Thyroid gland (tissue), 4 donors: ENCODE results near the gene LEUTX. TPM values are rescaled to one million over a fixed set of nuclear protein-coding genes. Genes with fewer than 3 reads are reported as not detected.
"Not testable (repeated sequence)": the region's sequence is repeated elsewhere in the genome, so short reads cannot be mapped to it uniquely, and the experiment has no call there.

Experiments
- DNase-seq, 2 donors: peaks; one replicate each; pipeline ENCODE4 v3.0.0-alpha.2; 2019
- H3K27ac ChIP-seq, 3 donors: fragments of 200-600 bp; sonication (generic); 1 replicate in 2 of 3; 2 replicates in 1 of 3; pipeline ENCODE4 v1.5.1; 2016 to 2019; ENCODE audit warnings: mild to moderate bottlenecking in 1 of 3, moderate library complexity in 1 of 3
- H3K27me3 ChIP-seq: fragments of 200-600 bp; sonication (generic); one replicate; pipeline ENCODE4 v1.5.1; 2019
- H3K36me3 ChIP-seq, 2 donors: fragments of 200-600 bp; sonication (generic); one replicate each; pipeline ENCODE4 v1.5.1; 2016 to 2019
- H3K4me1 ChIP-seq, 2 donors: fragments of 200-600 bp; sonication (generic); one replicate each; pipeline ENCODE4 v1.5.1; 2017 to 2019
- H3K4me3 ChIP-seq, 3 donors: fragments of 200-600 bp; sonication (generic); replicated peaks in 1 of 3; 1 replicate in 2 of 3; 2 replicates in 1 of 3; pipeline ENCODE4 v1.5.1; 2016; ENCODE audit warnings: mild to moderate bottlenecking in 1 of 3
- H3K9me3 ChIP-seq: fragments of 200-600 bp; sonication (generic); one replicate; pipeline ENCODE4 v1.5.1; 2017
- CTCF ChIP-seq, 6 experiments: fragments of 200-600 bp in 3 of 6; fragments of 450-650 bp in 3 of 6; sonication (generic) in 3 of 6; IDR thresholded peaks; one replicate each; pipeline ENCODE4 v1.5.1; 2016 to 2019; ENCODE audit warnings: antibody characterized with exemption in 6 of 6, mild to moderate bottlenecking in 2 of 6, inconsistent platforms in 1 of 6, moderate library complexity in 1 of 6
- POLR2A ChIP-seq, 2 donors: fragments of 450-650 bp; IDR thresholded peaks; one replicate each; pipeline ENCODE4 v1.6.1; 2017; ENCODE audit warnings: antibody characterized with exemption in 2 of 2, mild to moderate bottlenecking in 2 of 2, moderate library complexity in 1 of 2
- WGBS, 2 donors: methylation state at CpG; one replicate each; pipeline ENCODE4 v1.1.5; 2017; 5-methylcytosine and 5-hydroxymethylcytosine counted together
- intact Hi-C: fragments of 100-400 bp; cut with DNase I; formaldehyde crosslinking; loops from one replicate; pipeline ENCODE4 v1.15.1; 2023
- total RNA-seq, 4 donors: library from RNA; depleted of rRNA; stranded (reverse); fragments of >200 nt; gene quantifications; one replicate each; pipeline ENCODE4 v1.2.3, GENCODE V29; 2016

Gene LEUTX
- total RNA-seq, 4 donors from 2014 or later, result not detected

GRCh38 chr19:39807846-39808364 is 29.3 kb downstream of the LEUTX start:
- 84 to 89% methylated on average over 5 of the region's 5 CpGs for WGBS, 2 donors
- H3K27me3 ChIP-seq, result no peaks in the 10 kb centered on the region
- intact Hi-C loops, result no loop called here
- H3K4me3 ChIP-seq, result no peak overlapping the region
- no peak for TF ChIP-seq POLR2A (IDR thresholded peaks at IDR 0.05)
- TF ChIP-seq CTCF (IDR thresholded peaks at IDR 0.05), result no peak
- H3K9me3 ChIP-seq, result no peaks in the 10 kb centered on the region
- DNase-seq, result no peak
- H3K36me3 ChIP-seq, result no peaks in the 10 kb centered on the region
- no peak overlapping the region for H3K27ac ChIP-seq
- no peaks in the 10 kb centered on the region for H3K4me1 ChIP-seq

- DNase-seq, H3K27ac ChIP-seq, H3K4me3 ChIP-seq, H3K27me3 ChIP-seq, H3K4me1 ChIP-seq, H3K9me3 ChIP-seq, H3K36me3 ChIP-seq, intact Hi-C loops: not testable (repeated sequence)
- 88 to 89% methylated on average over 7 of the region's 7 CpGs for WGBS, 2 donors
Measured at GRCh38 chr19:39808688-39809087, 30.0 kb downstream of the LEUTX start.

GRCh38 chr19:39809368-39809767 is 30.7 kb downstream of the LEUTX start:
- Histone ChIP-seq H3K4me3 (no peak overlapping the region), H3K27me3 (no peaks in the 10 kb centered on the region), H3K4me1 (no peaks in the 10 kb centered on the region), H3K36me3 (no peaks in the 10 kb centered on the region), H3K9me3 (no peaks in the 10 kb centered on the region), H3K27ac (no peak overlapping the region)
- intact Hi-C loops, result no loop called here
- no peak for DNase-seq
- WGBS, 2 donors, result 97 to 100% methylated on average over 4 of the region's 4 CpGs
- TF ChIP-seq CTCF (IDR thresholded peaks at IDR 0.05) (no peak), POLR2A (IDR thresholded peaks at IDR 0.05) (no peak)

GRCh38 chr19:39810424-39810823 is 31.8 kb downstream of the LEUTX start:
- WGBS, 2 donors, result 91 to 93% methylated on average over 4 of the region's 4 CpGs
- H3K9me3 ChIP-seq, result no peaks in the 10 kb centered on the region
- H3K27ac ChIP-seq, result no peak overlapping the region
- TF ChIP-seq CTCF (IDR thresholded peaks at IDR 0.05) (no peak), POLR2A (IDR thresholded peaks at IDR 0.05) (no peak)
- H3K27me3 ChIP-seq, result no peaks in the 10 kb centered on the region
- H3K36me3 ChIP-seq, result no peaks in the 10 kb centered on the region
- no peak for DNase-seq
- no peaks in the 10 kb centered on the region for H3K4me1 ChIP-seq
- intact Hi-C loops, result no loop called here
- no peak overlapping the region for H3K4me3 ChIP-seq

- no peaks in the 10 kb centered on the region for H3K36me3 ChIP-seq
- 87 to 91% methylated on average over 4 of the region's 4 CpGs for WGBS, 2 donors
- no peaks in the 10 kb centered on the region for H3K4me1 ChIP-seq
- no peaks in the 10 kb centered on the region for H3K9me3 ChIP-seq
- TF ChIP-seq POLR2A (IDR thresholded peaks at IDR 0.05) (no peak), CTCF (IDR thresholded peaks at IDR 0.05) (no peak)
- H3K27me3 ChIP-seq, result no peaks in the 10 kb centered on the region
- DNase-seq, result no peak
- H3K4me3 ChIP-seq, result no peak overlapping the region
- intact Hi-C loops, result no loop called here
- no peak overlapping the region for H3K27ac ChIP-seq
Measured at GRCh38 chr19:39811064-39811463, 32.4 kb downstream of the LEUTX start.
